ENCODE results near the gene BRD9. TPM values are rescaled to one million over a fixed set of nuclear protein-coding genes. Genes with fewer than 3 reads are reported as not detected.
A peak's percentile ranks its signal among the peaks of the same experiment; 100 is the strongest.
"Not testable (repeated sequence)": the region's sequence is repeated elsewhere in the genome, so short reads cannot be mapped to it uniquely, and the experiment has no call there.

Gene BRD9
- total RNA-seq, result 40.8 TPM

DNA sequence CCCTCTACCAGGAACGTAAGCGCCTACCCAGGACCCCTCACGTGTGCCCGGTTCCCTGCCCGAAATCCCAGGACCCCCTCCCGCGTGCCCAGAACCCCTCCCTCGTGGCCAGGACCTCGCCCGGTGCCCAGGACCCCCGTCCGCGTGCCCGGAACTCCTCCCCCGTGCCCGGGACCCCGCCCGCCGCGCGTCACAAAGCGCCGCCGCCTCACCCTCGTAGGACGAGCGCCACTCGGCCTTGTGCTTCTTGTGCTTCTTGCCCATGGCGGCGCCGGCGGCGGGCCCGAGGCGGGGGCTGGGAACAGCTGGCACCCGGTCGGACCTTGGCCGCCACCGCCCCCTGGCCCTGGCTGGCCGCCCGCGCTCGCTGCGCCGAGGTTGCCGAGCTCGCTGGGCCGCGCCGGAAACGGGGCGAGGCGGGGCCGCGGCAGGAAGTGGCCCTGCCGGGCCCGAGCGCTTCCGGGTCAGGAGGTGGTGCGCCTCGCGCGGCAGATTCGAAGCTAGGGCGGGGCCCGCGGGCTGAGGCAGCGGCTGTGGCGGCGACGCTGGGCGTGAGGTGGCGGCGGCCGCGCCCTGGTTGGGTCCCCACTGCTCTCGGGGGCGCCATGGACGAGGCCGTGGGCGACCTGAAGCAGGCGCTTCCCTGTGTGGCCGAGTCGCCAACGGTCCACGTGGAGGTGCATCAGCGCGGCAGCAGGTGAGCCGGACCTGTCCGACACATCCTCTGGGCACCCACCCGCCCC is at the start of gene BRD9, which contains the start of gene TRIP13:
BRD9 (minus strand) TSS at position 408 of the 743 bp plus-strand sequence; CDS start at position 264, 144 bp downstream.
TRIP13 (plus strand) TSS at position 491 of the 743 bp plus-strand sequence; CDS start at position 606, 115 bp downstream.
- peak; percentile 78 for DNase-seq (ENCODE audit: low spot score)

GRCh38 chr5:940741-941140 is 48.1 kb upstream of the BRD9 start:
- not testable (repeated sequence) for DNase-seq (ENCODE audit: low spot score)

GRCh38 chr5:939368-939767 is 46.8 kb upstream of the BRD9 start:
- no peak for DNase-seq (ENCODE audit: low spot score)

GRCh38 chr5:937151-937924 is 44.7 kb upstream of the BRD9 start:
- DNase-seq (ENCODE audit: low spot score), result no peak

- no peak for DNase-seq (ENCODE audit: low spot score)
Measured at GRCh38 chr5:936149-937144, 43.8 kb upstream of the BRD9 start.

DNA sequence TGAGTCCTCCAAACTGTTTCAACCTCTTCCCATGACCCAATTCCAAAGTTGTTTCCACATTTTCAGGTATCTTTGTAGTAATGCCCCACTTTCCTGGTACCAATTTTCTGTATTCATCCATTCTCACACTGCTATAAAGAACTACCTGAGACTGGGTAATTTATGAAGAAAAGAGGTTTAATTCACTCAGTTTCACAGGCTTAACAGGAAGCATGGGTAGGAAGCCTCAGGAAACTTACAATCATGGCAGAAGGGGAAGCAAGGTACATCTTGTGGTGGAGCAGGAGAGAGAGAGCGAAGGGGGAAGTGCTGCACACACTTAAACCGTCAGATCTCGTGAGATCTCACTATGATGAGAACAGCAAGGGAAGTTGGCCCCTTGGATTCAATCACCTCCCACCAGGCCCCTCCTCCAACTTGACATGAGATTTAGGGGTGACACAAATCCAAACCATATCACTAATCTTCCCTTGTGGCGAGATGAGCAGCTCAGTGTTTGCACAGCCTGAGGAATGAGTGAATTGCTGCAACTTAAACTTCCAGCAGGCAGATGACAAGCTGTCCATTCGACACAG is 43.0 kb upstream of the BRD9 start:
- no peak for DNase-seq (ENCODE audit: low spot score)

GRCh38 chr5:934381-934967 is 41.9 kb upstream of the BRD9 start:
- not testable (repeated sequence) for DNase-seq (ENCODE audit: low spot score)

DNA sequence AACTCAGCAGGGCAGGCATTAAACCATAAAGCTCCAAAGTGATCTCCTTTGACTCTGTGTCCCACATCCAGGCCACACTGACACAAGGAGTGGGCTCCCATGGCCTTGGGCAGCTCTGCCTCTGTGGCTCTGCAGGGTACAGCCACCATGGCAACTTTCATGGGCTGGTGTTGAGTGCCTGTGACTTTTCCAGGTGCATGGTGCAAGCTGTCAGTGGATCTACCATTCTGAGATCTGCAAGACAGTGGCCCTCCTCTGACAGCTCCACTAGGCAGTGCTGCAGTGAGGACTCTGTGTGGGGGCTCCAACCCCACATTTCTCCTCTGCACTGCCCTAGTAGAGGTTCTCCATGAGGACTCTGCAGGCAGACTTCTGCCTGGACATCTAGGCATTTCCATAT is 41.4 kb upstream of the BRD9 start:
- DNase-seq (ENCODE audit: low spot score), result not testable (repeated sequence)

DNA sequence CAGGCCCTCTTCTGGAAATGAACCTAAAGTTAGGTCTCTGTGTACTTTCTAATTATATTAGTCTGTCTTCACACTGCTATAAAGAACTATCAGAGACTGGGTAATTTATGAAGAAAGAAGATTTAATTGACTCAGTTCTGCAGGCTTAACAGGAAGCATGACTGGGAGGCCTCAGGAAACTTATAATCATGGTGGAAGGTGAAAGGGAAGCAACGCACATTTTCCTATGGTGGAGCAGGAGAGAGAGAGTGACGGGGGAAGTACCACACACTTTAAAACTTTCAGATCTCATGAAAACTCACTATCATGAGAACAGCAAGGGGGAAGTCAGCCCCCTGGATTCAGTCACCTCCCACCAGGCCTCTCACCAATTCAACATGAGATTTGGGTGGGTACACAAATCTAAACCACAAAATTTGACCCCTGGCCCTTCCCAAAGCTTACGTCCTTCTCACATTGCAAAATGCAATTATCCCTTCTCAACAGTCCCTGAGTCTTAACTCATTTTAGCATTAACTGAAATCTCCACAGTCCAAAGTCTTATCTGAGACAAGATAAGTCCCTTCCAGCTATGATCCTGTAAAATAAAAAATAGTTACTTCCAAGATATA is 40.8 kb upstream of the BRD9 start:
- DNase-seq (ENCODE audit: low spot score), result no peak

- no peak for DNase-seq (ENCODE audit: low spot score)
Measured at GRCh38 chr5:932628-933250, 40.1 kb upstream of the BRD9 start.

- DNase-seq (ENCODE audit: low spot score), result no peak
Measured at GRCh38 chr5:932151-932627, 39.6 kb upstream of the BRD9 start.

DNA sequence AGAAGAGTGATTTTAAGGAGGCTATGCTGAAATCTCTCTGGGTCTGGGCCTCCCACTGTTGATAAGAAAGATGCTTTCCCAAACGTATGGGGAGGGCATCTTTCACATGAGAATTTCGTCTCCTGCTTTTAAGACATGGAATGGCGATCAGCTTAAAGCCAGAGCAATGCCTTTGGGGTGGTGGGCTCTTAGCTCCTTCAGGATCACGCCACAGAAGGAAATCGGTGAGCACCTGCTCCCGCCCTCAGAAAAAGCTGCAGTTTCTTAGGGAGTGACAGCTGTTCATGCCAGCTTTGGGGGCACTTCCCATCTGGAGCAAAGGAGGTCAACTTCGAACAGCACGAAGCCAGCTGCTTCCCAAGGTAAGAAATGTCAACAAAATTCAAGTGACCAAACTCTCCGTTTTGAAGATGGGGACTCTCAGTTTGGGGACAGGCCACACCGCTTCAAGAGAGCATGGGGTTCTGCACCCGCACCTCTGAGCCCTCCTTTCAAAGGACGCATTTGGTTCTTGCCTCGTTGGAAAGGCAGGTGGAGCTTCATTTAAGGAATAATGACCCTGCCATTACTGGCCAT is 39.1 kb upstream of the BRD9 start:
- no peak for DNase-seq (ENCODE audit: low spot score)

DNA sequence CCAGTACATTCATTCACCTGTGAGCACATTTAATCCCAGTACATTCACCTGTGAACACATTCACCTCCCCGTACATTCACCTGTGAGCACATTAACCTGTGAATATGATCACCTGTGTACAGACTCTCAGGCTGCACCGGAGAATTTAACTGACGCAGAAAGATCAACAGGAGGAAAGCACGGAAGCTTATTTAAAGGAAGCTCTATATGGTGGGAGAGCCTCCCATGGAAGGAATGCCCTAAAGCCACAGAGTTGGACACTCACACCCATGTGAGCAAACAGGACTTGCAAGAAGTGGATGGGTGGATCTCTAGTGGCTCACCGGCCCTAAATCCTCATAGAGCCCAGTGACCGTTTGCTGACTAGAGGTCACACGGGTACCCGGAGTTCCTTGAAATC is 38.3 kb upstream of the BRD9 start:
- DNase-seq (ENCODE audit: low spot score), result no peak

DNA sequence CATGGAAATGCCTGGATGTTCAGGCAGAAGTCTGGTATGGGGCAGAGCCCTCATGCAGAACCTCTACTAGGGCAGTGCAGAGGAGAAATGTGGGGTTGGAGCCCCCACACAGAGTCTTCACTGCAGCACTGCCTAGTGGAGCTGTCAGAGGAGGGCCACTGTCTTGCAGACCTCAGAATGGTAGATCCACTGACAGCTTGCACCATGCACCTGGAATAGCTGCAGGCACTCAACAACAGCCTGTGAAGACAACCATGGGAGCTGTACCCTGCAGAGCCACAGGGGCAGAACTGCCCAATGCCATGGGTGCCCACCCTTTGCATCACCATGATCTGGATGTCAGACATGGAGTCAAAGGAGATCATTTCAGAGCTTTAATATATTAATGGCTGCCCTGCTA is 37.0 kb upstream of the BRD9 start:
- DNase-seq (ENCODE audit: low spot score), result no peak

DNA sequence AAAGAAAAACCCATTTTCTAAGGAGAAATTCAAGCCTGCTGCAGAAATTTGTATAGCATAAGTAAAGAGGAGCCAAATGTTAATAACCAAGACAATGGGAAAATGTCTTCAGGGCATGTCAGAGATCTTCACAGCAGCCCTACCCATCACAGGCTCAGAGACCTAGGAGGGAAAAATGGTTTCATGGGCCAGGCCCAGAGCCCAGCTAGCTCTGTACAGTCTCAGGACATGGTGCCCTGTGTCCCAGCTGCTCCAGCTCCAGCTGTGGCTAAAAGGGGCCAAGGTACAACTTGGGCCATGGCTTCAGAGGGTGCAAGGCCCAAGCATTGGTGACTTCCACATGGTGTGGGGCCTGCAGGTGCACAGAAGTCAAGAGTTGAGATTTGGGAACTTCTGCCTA is 36.6 kb upstream of the BRD9 start:
- DNase-seq (ENCODE audit: low spot score), result not testable (repeated sequence)

- DNase-seq (ENCODE audit: low spot score), result no peak
Measured at GRCh38 chr5:927172-928015, 34.8 kb upstream of the BRD9 start.

DNA sequence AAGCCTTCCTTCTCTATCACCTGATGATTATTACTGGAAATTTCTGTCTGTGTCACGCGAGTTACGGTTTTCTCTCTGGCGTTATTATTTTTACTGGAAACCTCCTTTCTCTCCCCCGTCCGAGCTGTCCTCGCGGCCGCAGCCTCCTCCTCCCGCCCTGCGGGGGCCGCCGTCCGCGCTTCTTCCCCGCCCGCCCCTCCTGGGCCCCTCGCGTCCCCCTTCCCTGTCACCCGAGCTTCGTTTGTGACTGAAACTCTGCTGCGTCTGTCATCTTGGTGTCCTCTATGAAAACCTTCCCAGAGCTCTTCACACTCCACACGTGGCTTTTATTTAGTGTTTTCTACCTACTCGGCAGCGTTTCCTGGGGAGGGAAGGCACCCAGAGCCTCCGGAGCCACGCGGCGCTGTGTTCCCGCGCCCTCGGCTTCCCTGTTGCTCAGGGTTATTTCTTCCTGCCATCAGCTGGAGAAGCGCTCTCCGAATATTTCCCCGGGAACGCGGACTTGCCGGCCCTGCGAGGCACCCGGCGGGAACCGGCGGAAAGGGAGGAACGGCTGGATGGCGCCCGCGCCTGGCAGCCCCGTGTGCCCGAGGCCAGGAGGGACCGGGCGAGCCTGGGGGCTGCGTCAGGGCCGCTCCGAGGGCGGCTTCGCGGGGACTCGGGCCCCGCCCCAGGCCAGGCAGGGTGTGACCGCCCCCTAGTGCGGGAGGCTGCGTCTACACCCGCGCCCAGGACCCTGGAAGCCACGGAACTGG is 34.0 kb upstream of the BRD9 start:
- no peak for DNase-seq (ENCODE audit: low spot score)
